Fibroblast of lung (primary cell): ENCODE data around the gene AKAP10. TPM values are rescaled to one million over a fixed set of nuclear protein-coding genes. Genes with fewer than 3 reads are reported as not detected.
"Not testable (repeated sequence)": the region's sequence is repeated elsewhere in the genome, so short reads cannot be mapped to it uniquely, and the experiment has no call there.

Experiments used
- DNase-seq, 2 donors: peaks; one replicate each; pipeline versions ENCODE4 v3.0.0 to v3.0.0-alpha.2; 2010; ENCODE audit warnings: low read depth in 2 of 2
- H2AFZ ChIP-seq: 2 replicates; pipeline ENCODE4 v1.5.1; 2012; ENCODE audit warnings: low read length, control low read depth, inconsistent platforms
- H3K27ac ChIP-seq: 2 replicates; pipeline ENCODE4 v1.5.1; 2011; ENCODE audit warnings: low read length, control low read depth; ENCODE audit not compliant: insufficient read depth
- H3K27me3 ChIP-seq: 2 replicates; pipeline ENCODE4 v1.5.1; 2011; ENCODE audit warnings: mild to moderate bottlenecking, low read length; ENCODE audit not compliant: control insufficient read depth, insufficient read depth
- H3K36me3 ChIP-seq: 2 replicates; pipeline ENCODE4 v1.5.1; 2011; ENCODE audit warnings: low read length; ENCODE audit not compliant: control insufficient read depth, insufficient read depth
- H3K4me1 ChIP-seq: 2 replicates; pipeline ENCODE4 v1.5.1; 2011; ENCODE audit warnings: low read length; ENCODE audit not compliant: control insufficient read depth, insufficient read depth; ENCODE audit errors: extremely low read depth
- H3K4me2 ChIP-seq: 2 replicates; pipeline ENCODE4 v1.5.1; 2011; ENCODE audit warnings: low read length, control low read depth; ENCODE audit not compliant: insufficient read depth; ENCODE audit errors: extremely low read depth
- H3K4me3 ChIP-seq, 4 experiments: fragments of 200-600 bp in 1 of 4; sonication (generic) in 1 of 4; replicated peaks in 1 of 4; 2 replicates each; pipeline ENCODE4 v1.5.1; 2011 to 2016; ENCODE audit warnings: low read length in 4 of 4, low read depth in 3 of 4, mild to moderate bottlenecking in 3 of 4, control low read depth in 2 of 4, inconsistent platforms in 1 of 4, mixed read lengths in 1 of 4; ENCODE audit not compliant: insufficient read depth in 1 of 4; ENCODE audit errors: control extremely low read depth in 1 of 4
- H3K79me2 ChIP-seq: 2 replicates; pipeline ENCODE4 v1.5.1; 2012; ENCODE audit warnings: mild to moderate bottlenecking, low read length, inconsistent platforms; ENCODE audit not compliant: control insufficient read depth, insufficient read depth
- H3K9ac ChIP-seq: 2 replicates; pipeline ENCODE4 v1.5.1; 2011; ENCODE audit warnings: mild to moderate bottlenecking, low read length, control low read depth; ENCODE audit not compliant: insufficient read depth
- H3K9me3 ChIP-seq: 2 replicates; pipeline ENCODE4 v1.5.1; 2012; ENCODE audit warnings: low read depth, low read length; ENCODE audit not compliant: control insufficient read depth, insufficient read depth
- H4K20me1 ChIP-seq: 2 replicates; pipeline ENCODE4 v1.5.1; 2011; ENCODE audit warnings: low read length; ENCODE audit not compliant: control insufficient read depth, insufficient read depth; ENCODE audit errors: extremely low read depth
- CTCF ChIP-seq, 2 donors: IDR thresholded peaks in 1 of 2; conservative IDR thresholded peaks in 1 of 2; 1 replicate in 1 of 2; 2 replicates in 1 of 2; pipeline ENCODE4 v1.5.1; 2011 to 2012; ENCODE audit warnings: low read length in 2 of 2, control low read depth in 1 of 2, inconsistent platforms in 1 of 2, low read depth in 1 of 2, mild to moderate bottlenecking in 1 of 2
- EZH2 ChIP-seq: IDR thresholded peaks from 2 replicates; pipeline ENCODE4 v1.5.1; 2012; ENCODE audit warnings: low read length, control low read depth, mild to moderate bottlenecking; ENCODE audit errors: missing control alignments
- polyA plus RNA-seq, 2 donors: library from polyadenylated mRNA; depleted of rRNA in 1 of 2; stranded (reverse) in 1 of 2; unstranded in 1 of 2; fragments of >200 nt; gene quantifications; 2 replicates each; pipeline ENCODE4 v1.2.1, GENCODE V29; 2011 to 2012; ENCODE audit warnings: missing spikeins in 1 of 2
- total RNA-seq: library from RNA; depleted of rRNA; stranded (reverse); fragments of >200 nt; gene quantifications from 2 replicates; pipeline ENCODE4 v1.2.1, GENCODE V29; 2014

Gene AKAP10
- total and polyA plus RNA-seq, 2 donors (not counting 1 experiment from before 2014, with no cell fraction given) = 19.0 to 29.2 TPM

DNA sequence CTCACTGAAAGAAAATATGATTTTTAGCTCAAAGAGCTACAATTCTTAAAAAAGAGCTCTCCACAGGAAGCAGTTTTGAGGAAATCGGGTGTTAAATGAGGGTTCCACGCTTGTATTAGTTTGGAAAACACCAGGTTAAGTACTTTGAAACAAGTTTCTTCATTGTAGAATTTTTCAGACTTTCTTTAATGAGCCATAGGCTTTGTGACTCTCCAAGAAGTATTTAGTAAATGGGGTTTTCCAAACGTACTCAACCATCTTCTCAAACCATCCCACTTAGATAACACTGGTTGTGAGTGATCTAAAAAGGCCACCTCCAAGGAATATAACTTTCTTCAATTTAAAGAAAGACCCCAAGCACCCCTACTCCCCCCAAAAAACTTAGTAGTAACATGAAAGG is 112.6 kb downstream of the AKAP10 start:
- Histone ChIP-seq H3K4me1 (no peaks in the 10 kb centered on the region), H4K20me1 (no peaks in the 10 kb centered on the region), H3K79me2 (no peaks in the 10 kb centered on the region), H3K27me3 (no peaks in the 10 kb centered on the region), H3K36me3 (no peaks in the 10 kb centered on the region), H2AFZ (no peak overlapping the region), H3K4me2 (no peak overlapping the region), H3K4me3 (no peak overlapping the region), H3K27ac (no peak overlapping the region), H3K9ac (no peak overlapping the region), H3K9me3 (no peaks in the 10 kb centered on the region)
- no peak for TF ChIP-seq CTCF (conservative IDR thresholded peaks at IDR 0.05 in 1 of 2, IDR thresholded peaks at IDR 0.05 in 1 of 2; ENCODE audit: low read depth in 1 of 2, low read length in 2 of 2)
- TF ChIP-seq EZH2 = no peak
- DNase-seq = no peak

GRCh38 chr17:19860647-19861177 is 116.9 kb downstream of the AKAP10 start:
- H3K4me1 ChIP-seq, H4K20me1 ChIP-seq, H3K27ac ChIP-seq, H3K4me3 ChIP-seq, H3K79me2 ChIP-seq, H3K4me2 ChIP-seq, H3K9ac ChIP-seq, DNase-seq, H3K9me3 ChIP-seq, H3K36me3 ChIP-seq, H2AFZ ChIP-seq, H3K27me3 ChIP-seq: not testable (repeated sequence)

GRCh38 chr17:19857640-19858039 is 120.0 kb downstream of the AKAP10 start:
- Histone ChIP-seq H2AFZ (no peak overlapping the region), H3K4me2 (no peak overlapping the region), H4K20me1 (no peaks in the 10 kb centered on the region), H3K9ac (no peak overlapping the region), H3K36me3 (no peaks in the 10 kb centered on the region), H3K9me3 (no peaks in the 10 kb centered on the region), H3K79me2 (no peaks in the 10 kb centered on the region), H3K27ac (no peak overlapping the region), H3K4me3 (no peak overlapping the region), H3K27me3 (no peaks in the 10 kb centered on the region), H3K4me1 (no peaks in the 10 kb centered on the region)
- no peak for DNase-seq
- no peak for TF ChIP-seq EZH2
- TF ChIP-seq CTCF (conservative IDR thresholded peaks at IDR 0.05 in 1 of 2, IDR thresholded peaks at IDR 0.05 in 1 of 2; ENCODE audit: low read depth in 1 of 2, low read length in 2 of 2) = no peak

Other genes with a start within 250 kb of the AKAP10 start
- under 0.01 and 0.17 TPM in 2 replicates for gene ALDH3A1, start 229.5 kb downstream of the AKAP10 start, total RNA-seq
- gene ALDH3A1, start 229.5 kb downstream of the AKAP10 start, polyA plus RNA-seq = 0.12 and 1.0 TPM in 2 replicates
- 46.1 and 46.5 TPM in 2 replicates for gene ULK2, start 109.9 kb downstream of the AKAP10 start, total RNA-seq
- 15.8 and 20.0 TPM in 2 replicates for gene ULK2, start 109.9 kb downstream of the AKAP10 start, polyA plus RNA-seq
- gene SPECC1, start 31.5 kb upstream of the AKAP10 start, total RNA-seq = 24.4 and 30.9 TPM in 2 replicates
- 13.4 TPM in 2 replicates for gene SPECC1, start 31.5 kb upstream of the AKAP10 start, polyA plus RNA-seq